ENCODE data around the gene C6orf120.

GRCh38 chr6:169684056-169684455 lies 17.9 kb upstream of the C6orf120 start:
- no peak for TF ChIP-seq CTCF (conservative IDR thresholded peaks at IDR 0.05 in 1 of 2, IDR thresholded peaks at IDR 0.05 in 1 of 2; ENCODE audit: low read depth in 1 of 2, low read length in 2 of 2)
- TF ChIP-seq EZH2 (IDR thresholded peaks at IDR 0.05; ENCODE audit: low read length, missing control alignments) = no peak
